GM18511 (cell line): ENCODE data around the gene PDIA2.

ENCODE experiments used
- ATAC-seq: cut with Tn5 transposase; IDR thresholded peaks from one replicate; pipeline ENCODE4 v1.9.1; 2021; ENCODE audit warnings: mild to moderate bottlenecking, moderate library complexity; ENCODE audit not compliant: unreplicated experiment

The PDIA2 gene

DNA sequence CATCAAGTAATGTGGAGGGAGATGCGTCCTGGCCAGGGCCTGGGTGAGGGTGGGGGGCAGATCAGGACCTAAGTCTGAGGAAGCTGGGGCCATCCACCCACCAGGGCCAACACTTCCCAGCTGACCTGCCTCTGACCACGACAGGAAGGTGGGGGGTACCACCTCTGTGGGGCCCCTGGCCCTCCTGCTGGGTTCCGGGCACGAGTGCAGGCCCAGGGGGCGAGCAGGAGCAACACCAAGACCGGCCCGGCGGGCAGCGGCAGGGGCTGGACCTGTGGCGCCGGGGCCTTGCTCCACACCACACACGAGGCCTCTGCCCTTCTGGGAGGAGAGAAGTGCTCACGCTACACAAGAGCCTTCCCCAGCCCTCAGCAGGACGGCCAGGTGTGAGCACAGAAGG is 13.3 kb downstream of the PDIA2 start:
- ATAC-seq, result no peak

DNA sequence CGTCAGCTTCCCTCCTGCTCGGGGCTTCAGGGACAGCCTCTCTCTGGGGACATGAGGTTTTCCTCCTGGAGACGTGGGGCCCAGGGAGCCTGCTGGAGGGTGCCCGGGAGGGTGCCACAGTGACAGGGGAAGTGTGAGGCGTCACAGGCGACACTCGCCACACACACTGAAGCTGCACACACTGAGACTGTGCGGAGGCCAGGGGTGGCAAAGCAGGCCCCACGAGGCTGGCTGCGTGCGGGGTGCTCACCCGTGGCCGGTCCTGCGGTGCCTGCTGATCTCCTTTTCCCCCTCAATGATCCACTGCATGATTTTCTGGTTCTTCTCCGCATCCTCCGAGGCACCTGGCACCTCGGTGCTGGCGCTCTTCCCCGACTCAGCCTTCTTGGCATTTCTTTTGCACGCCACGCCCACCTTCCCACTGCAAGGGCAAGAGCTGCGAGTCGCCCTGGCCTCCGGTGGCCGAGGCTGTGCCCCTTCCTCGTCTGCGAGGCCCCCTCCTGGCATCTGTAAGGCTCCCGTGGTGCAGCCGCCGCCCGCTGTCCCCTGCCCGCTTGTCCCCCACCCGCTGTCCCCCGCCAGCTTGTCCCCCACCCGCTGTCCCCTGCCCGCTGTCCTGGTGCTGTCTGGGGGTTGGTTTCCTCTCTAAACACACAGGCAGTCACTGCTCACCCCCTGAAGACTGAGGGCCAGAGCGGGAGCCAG is 14.0 kb downstream of the PDIA2 start:
- no peak for ATAC-seq

DNA sequence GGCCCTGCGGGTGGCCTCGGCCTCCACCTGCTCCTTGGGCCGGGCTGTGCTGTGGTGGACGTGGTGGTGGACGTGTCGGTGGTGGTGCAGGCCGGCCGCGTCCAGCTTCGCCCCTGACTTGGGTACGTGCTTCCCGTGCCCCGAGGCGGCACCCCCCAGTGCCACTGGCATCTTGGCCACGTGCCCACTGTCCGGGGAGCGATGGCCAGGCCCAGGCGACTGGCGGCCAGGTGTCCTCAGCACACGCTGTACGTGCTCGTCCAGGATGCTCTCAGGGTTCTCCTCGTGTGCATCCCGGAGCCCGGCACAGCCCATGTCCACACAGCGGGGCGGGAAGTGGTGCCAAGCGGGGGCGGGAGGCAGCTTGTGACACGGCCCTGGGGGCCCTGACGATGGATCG is 14.9 kb downstream of the PDIA2 start:
- ATAC-seq, result no peak

GRCh38 chr16:301235-301634 is 18.3 kb downstream of the PDIA2 start:
- no peak for ATAC-seq

DNA sequence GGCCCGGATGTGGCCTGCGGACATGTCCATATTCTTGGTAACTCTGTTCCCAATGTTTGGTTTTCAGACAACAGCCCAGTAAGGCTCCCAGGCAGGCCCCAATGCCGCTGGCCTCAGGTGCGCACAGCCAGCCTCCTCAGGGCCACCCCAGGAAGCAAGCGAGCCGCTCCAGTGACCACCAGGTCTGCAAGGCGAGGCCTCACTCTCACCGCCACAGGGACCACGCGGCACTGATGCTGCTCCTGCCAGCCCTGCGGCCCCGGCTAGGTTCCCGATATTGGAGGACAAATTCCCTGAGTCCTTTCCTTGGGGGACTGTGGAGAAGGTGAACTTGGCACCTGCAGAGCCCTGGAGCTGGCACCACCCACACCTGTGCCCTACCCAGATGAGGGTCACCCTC is 19.0 kb downstream of the PDIA2 start:
- no peak for ATAC-seq

- ATAC-seq, result no peak
Observed at GRCh38 chr16:303760-304505, 21.0 kb downstream of the PDIA2 start.

DNA sequence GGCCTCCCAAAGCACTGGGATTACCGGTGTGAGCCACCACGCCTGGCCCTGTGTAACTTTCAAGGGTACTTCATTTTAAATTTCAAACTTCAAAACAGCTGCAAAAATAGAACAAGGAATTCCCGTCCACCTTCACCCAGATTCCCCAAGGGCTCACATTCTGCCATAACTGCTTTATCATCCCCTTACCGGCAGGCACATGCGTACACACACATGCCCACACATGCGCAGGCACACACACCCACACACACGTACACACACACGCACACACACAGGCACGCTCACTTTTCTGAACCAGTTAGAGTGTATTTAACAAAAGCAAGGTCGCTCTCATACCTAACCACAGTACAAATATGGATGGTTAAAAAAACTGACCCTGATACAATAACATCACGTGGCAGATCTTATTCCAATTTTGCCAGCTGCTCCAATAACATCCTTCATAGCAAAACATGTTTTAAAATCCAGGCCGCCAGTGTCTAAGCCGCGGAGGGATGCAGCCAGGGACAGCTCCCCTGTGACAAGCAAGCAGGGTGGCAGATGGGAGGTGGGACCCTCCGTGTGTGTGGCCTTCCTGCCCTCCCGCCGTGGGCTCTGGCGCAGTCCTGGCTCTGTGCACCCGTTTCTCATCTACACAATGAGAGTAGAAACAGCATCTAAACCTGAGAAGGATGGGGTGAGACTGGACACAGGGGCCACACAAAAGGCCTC is 23.1 kb downstream of the PDIA2 start:
- no peak for ATAC-seq

DNA sequence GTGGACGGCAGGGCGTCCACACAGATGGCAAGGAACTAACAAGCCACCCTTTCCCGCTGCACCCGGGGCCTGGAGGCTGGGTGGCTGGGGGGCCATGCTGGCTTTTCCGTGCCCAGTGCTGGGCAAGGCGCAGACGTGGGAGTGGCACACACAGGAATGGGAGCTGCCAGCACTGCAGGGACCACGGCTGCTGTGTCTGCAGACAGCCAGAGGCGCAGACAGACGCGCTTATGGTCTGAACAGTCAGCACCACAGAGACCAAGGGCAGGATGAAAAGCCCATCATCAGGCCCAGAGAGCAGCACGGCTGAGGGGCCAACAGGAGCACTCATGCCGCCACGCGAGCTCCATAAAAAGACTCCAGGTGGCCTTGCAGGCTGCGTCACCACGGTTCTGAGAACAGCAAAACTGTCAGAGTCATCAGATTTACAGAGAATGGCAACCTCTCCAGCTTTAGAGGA is 24.0 kb downstream of the PDIA2 start:
- no peak for ATAC-seq

- no peak for ATAC-seq
Observed at GRCh38 chr16:307691-308312, 24.8 kb downstream of the PDIA2 start.

GRCh38 chr16:309476-309875 is 26.5 kb downstream of the PDIA2 start:
- ATAC-seq, result no peak

GRCh38 chr16:311725-312124 is 28.8 kb downstream of the PDIA2 start:
- ATAC-seq, result no peak

DNA sequence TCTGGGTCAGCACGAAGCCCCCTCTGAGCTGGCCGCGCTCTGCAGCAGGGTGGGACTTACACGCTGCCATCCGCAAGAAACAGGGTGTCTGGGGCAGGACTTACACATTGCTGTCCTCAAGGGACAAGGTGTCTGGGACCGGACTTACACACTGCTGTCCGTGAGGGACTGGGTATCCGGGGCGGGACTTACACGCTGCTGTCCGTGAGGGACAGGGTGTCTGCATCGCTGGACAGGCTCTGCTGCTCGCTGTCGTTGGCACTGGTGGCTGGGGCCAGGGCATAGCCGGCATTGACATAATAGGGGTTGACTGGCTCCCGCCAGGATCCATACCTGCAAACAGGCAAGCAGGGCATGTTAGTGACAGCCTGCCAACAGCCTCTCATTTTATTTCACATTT is 31.4 kb downstream of the PDIA2 start:
- no peak for ATAC-seq

DNA sequence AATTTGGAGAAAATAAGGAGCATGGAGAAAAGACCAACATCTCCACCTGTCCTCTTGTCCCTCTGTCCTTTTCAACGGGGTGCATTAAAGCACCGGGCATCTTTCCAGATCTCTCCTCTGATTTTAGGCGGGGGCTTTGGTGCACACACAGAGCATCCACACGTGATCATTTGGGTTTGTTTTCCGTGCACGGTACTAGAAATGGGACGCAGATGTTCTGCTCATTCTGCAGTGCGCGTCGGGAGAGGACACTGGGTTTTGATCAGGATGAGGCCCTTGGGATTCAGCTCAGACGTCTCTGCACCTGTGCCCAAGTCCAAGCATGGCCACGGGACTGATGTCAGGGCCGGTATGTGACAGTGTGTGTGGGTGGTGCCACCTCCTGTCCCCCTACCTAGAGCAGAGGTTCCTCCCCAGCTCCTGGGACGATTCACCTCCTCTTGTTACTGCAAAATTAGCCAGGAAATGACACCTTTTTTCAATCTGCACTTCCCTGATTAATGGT is 31.9 kb downstream of the PDIA2 start:
- no peak for ATAC-seq

GRCh38 chr16:316741-317464 is 33.9 kb downstream of the PDIA2 start:
- ATAC-seq, result no peak

DNA sequence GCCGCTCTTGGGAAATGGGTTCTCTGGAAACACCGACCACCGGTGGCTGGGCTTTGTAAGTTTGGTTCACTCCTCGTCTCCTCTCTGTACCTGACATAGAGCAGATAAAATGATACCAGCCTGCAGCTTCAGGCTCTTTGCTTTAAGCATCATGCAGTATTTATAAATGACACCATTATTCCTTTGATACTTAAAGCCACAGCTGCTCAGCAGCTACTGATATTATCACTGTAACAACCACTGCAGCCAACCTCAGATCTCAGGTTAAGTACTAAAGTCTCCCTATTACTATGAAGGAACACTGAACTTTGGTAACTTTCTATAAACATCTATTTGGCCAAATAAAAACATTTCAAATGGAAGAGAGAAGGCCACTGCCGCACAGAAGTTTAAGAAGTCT is 34.6 kb downstream of the PDIA2 start:
- ATAC-seq, result no peak

GRCh38 chr16:318628-319027 is 35.7 kb downstream of the PDIA2 start:
- ATAC-seq, result no peak

DNA sequence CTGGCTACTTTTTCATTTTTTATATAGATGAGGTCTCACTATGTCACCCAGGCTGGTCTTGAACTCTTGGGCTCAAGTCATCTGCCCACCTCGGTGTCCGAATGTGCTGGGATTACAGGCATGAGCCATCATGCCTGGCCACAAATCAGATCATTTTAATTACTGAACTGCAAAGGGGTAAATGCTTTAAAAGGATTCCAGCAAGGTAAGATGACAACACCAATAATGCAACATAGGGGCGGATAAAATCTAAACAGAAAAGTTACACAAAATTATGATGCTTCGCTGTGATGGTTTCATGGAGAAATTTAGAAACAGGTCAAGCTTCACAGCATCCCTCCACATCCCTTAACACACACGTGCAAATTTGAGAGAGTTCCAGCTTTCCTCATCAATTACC is 37.2 kb downstream of the PDIA2 start:
- ATAC-seq, result no peak

GRCh38 chr16:321532-321931 is 38.6 kb downstream of the PDIA2 start:
- ATAC-seq, result no peak

DNA sequence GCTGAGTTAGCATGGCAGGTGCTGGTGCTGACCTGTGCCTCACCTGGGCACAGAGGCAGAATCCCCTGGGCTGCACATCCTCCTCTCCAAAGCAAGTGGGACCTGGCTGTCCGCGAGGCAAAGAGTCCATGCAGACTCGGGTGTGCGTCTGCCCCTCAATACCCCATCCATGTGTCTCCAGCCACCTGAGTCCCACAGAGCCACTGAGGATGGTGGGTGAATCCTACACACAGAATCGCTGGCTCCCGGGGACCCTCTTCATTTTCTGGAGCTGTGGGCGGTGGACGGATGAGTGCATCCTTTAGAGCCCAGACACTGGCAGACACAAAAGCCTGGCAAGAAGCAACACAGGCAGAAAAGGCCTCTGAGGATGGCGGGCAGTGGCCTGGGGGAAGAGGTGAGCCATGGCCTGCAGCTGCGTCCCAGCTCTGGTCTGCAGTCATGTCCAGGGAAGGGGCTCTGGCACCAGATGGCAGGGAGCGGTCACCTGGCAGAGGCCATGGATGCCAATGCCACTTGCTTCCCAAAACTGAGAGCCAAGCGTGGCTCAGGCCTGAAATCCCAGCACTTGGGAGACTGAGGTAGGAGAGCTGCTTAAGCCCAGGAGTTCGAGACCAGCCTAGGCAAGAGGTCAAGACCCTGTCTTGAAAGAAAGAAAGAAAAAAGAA is 39.6 kb downstream of the PDIA2 start:
- ATAC-seq, result no peak

- ATAC-seq, result no peak
Observed at GRCh38 chr16:324201-324450, 41.2 kb downstream of the PDIA2 start.
